KG1 (cell line): ENCODE results near the gene COL25A1.

Experiments
- DNase-seq: peaks from one replicate; lab custom pipeline; 2025; lab: John Stamatoyannopoulos, UW

Gene COL25A1

GRCh38 chr4:109302361-109303139 lies at the start of gene COL25A1:
Gene COL25A1, minus strand, starts transcription at chr4:109302658.
- no peak for DNase-seq

DNA sequence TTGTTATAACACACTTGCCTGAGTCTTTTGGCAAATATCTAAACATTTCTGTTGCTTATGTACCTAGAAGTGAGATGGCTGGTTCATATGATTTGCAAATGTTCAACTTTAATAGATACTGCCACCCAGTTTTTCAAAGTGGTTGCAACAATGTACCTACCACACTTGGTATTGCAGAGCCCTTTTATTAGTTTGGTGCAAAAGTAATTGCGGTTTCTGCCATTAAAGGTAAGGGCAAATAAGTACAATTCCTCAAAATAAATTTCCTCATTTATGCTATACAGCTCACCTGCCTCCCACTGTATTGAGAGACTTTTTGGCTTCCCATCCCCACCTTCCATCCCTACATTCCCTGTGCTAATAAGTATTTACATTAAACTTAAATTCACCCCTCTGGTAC lies 47.7 kb upstream of the COL25A1 start:
- DNase-seq: no peak

GRCh38 chr4:109334129-109335105 lies 32.0 kb upstream of the COL25A1 start:
- no peak for DNase-seq

- DNase-seq: no peak
Observed at GRCh38 chr4:109332926-109333464, 30.5 kb upstream of the COL25A1 start.

- no peak for DNase-seq
Observed at GRCh38 chr4:109327641-109328040, 25.2 kb upstream of the COL25A1 start.

DNA sequence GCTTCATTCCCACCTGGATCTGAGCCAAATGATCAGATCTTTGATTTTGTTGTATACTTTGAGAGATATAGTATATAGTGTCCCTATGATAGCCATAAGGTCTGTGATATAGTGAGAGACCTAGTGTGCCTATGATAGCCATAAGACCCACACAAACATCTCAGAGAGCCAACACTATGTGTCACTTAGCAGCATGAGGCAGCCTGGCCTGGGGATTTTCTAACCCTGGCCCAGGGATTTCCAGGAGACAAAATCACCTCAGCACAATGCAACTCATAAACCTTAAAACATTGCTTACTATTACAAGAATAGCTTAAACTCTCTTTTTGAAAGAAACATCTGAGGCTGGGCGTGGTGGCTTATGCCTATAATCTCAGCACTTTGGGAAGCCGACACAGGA lies 23.2 kb upstream of the COL25A1 start:
- DNase-seq: no peak

DNA sequence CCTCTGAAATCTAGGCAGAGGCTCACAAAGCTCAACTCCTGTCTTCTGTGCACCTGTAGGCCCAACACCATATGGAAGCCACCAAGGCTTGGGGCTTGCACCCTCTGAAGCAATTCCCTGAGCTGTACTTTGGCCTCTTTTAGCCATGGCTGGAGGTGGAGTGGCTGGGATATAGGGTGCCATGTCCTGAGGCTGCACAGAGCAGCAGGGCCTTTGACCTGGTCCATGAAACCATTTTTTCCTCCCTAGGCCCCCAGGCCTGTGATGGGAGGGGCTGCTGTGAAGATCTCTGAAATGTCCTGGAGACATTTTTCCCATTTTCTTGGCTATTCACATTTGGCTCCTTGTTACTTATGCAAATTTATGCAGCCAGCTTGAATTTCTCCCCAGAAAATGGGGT lies 20.9 kb upstream of the COL25A1 start:
- DNase-seq: no peak

- no peak for DNase-seq
Observed at GRCh38 chr4:109321232-109321631, 18.8 kb upstream of the COL25A1 start.

DNA sequence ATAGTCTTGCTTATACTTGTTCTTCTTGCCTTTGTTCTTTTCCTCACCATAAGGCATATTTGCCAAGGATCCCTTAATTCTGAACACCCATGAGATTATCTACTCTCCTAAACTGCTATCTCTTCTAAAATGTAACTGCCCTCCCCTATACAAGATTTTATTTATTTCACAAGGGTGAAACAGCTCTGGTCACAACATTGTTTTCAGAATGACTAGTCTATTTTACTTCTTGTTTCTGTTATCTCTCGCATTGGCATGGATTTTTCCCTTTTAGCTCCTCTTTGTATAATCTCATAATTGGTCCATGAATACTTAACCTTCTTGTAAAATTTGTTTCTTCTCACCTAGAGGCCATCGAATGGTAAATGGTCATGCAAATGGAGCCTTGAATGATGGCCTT lies 17.2 kb upstream of the COL25A1 start:
- no peak for DNase-seq

GRCh38 chr4:109319156-109319555 lies 16.7 kb upstream of the COL25A1 start:
- no peak for DNase-seq

DNA sequence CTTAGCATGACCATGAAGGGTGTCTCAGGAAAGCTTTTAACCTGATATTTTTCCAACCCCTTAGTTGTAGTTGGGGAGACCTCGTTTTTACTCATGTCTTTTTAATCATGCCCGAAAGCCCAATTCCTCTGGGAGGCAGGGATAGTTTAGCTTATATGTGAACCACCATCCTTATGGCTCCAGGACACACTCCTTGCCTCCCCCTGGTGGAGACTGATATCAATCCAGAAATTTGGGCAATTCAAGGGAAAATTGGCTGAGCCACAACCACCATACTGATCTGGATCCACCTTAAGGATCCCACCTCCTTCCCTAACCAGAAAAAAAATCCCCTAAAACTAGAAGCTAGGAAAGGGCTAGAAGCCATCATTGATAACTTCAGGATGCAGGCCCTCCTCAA lies 13.4 kb upstream of the COL25A1 start:
- no peak for DNase-seq

- no peak for DNase-seq
Observed at GRCh38 chr4:109315341-109315740, 12.9 kb upstream of the COL25A1 start.

GRCh38 chr4:109313168-109314133 lies 11.0 kb upstream of the COL25A1 start:
- DNase-seq: no peak

DNA sequence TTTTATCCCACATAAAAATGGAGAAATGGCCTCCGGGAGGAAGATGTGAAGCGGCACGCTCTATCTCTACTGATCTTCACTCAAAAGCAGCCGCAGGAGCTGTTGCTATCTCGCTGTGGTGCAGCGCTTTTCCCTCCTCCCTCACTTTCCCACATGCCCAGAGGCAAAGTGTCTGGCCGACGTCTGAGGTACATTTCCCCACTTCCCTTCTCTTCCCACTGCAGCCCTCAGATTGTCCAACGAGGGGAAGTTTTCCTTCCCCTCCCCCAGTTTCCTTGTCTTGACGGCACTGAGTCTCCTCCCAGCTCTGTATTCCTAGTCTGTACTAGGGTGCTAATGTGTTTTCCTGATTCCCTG lies 660 bp upstream of the COL25A1 start:
- no peak for DNase-seq

GRCh38 chr4:109301651-109302360 lies 652 bp downstream of the COL25A1 start:
- no peak for DNase-seq

DNA sequence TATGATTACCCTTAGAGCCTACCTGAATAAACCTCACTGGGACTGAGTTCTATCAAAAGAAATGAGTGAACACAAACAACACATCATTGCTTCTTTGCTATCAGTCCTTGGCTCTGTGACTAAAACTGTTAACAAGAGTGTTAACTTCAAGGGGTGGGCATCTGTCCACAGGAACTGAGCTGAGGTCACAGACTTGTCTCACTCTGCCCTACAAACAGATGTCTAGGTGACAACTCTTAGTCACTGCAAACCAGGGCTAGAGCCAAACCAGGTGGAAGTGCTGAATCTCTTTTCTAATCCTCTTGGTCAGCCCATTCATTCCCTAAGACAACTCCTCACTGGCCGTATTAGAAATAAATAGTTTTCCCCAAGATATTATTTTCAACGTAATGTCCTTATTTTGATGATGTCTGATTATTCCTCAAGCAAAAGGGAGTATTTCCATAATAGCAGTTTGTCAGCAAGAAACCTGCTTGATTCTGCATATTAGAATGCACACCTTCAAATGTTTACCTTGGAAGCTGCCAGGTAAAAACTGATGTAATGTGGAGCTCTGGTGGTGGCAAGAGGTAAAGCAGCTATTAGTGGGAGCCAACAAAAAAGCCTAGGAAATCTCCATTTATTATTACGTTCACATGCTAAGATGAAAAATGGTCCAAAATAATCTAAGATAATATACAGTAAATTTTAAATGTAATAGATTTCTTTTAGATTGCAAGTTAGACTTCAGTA lies 4.0 kb downstream of the COL25A1 start:
- DNase-seq: no peak

- DNase-seq: no peak
Observed at GRCh38 chr4:109296527-109296926, 5.9 kb downstream of the COL25A1 start.

DNA sequence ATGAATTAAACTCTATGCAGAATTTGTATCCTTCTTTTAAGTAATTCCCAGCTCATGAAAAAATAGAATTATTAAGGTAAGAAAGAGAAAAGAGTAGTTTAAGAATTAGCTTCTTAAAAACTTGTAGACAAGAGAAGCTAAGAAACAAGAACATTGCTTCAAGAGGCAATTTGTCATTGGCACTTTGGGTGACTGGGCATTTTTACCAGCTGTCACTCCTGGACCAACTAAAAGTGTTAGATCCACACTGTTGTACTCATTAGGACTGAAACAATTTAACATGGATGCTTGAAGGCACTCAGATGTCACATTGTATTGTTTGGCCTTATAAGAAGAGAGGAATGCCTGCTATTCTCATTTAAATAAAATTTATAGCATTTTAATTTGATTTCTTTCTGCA lies 7.4 kb downstream of the COL25A1 start:
- DNase-seq: no peak

DNA sequence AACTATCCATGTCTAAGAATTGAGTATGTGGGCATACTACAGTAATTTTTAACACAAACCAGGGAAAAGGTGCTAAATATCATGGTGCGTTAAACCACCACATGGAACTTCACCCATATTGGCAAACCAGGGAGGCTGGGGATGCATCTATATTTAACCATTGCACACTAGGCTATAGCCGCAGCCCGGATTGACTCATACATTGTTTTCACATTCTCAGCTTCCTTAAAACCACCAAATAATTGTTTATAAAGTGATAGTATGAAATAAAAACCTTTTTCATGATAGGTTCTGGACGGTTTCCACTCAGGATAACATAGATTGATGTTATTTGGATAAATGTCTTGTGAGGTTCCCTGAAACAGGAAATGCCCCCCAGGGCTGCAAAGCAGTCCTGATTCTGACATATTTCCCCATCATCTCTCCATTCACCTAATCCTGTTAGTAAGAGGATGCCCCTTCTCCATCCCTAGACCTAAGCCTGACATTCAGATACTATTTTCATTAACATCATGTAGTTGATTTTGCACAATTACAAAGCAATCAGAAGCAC lies 7.9 kb downstream of the COL25A1 start:
- no peak for DNase-seq

GRCh38 chr4:109294006-109294405 lies 8.5 kb downstream of the COL25A1 start:
- peak; percentile 25 for DNase-seq
